ENCODE data around the gene RC3H2. TPM values are rescaled to one million over a fixed set of nuclear protein-coding genes. Genes with fewer than 3 reads are reported as not detected.

Gene RC3H2, protein sequence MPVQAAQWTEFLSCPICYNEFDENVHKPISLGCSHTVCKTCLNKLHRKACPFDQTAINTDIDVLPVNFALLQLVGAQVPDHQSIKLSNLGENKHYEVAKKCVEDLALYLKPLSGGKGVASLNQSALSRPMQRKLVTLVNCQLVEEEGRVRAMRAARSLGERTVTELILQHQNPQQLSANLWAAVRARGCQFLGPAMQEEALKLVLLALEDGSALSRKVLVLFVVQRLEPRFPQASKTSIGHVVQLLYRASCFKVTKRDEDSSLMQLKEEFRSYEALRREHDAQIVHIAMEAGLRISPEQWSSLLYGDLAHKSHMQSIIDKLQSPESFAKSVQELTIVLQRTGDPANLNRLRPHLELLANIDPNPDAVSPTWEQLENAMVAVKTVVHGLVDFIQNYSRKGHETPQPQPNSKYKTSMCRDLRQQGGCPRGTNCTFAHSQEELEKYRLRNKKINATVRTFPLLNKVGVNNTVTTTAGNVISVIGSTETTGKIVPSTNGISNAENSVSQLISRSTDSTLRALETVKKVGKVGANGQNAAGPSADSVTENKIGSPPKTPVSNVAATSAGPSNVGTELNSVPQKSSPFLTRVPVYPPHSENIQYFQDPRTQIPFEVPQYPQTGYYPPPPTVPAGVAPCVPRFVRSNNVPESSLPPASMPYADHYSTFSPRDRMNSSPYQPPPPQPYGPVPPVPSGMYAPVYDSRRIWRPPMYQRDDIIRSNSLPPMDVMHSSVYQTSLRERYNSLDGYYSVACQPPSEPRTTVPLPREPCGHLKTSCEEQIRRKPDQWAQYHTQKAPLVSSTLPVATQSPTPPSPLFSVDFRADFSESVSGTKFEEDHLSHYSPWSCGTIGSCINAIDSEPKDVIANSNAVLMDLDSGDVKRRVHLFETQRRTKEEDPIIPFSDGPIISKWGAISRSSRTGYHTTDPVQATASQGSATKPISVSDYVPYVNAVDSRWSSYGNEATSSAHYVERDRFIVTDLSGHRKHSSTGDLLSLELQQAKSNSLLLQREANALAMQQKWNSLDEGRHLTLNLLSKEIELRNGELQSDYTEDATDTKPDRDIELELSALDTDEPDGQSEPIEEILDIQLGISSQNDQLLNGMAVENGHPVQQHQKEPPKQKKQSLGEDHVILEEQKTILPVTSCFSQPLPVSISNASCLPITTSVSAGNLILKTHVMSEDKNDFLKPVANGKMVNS
- 47.3 TPM for total RNA-seq
- long read RNA-seq, transcript RC3H2-202 (21 exons, 3,991 nt) = major isoform, 11 of 34 reads
- long read RNA-seq, transcript RC3H2-205 (18 exons, 3,623 nt) = minor isoform, 5 of 34 reads
- long read RNA-seq, partial matches to known transcripts = 5 of 34 reads
- long read RNA-seq, other reads (novel, unspliced or antisense) = 13 of 34 reads

DNA sequence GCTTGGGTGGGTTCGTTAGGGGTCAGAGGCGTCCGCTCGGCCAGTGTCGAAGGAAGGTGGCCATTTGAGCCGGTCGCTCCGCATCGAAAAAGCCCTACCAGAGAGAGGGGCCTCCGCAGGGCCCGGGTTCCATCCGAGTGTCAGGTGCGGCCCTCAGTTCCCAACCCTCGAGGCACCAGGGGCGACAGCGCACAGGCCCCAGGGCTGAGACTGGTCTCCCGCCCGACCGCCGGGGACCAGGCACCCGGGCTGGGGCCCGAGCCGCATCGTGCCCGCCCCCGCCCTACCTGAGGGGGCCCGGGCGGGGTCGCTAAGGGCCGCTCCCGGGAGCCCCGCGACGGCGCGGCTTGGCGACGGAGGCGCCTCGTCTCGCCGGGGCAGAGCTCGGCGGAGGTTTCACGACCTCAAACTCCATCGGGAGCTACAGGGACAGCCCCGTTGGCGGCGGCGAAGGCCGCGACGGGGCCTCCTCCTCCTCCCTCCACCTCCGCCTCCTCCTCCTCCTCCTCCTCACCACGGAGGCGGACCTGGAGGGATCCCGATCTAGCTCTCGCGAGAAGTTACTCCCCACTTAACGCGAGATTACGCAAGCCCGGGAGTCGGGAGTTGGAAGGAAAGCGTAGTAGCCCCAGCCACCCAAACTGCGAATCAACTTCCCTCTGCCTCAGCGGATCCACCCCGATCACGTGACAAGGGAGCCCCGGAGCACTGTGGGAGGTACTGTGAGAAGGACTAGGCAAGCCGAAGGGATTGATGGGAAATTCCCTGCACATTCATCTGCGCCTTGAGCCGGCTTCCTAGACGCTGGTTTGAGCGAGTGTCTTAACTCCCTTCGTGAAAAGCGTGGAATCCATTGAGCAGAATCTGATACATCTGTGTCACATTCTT lies at the start of gene RC3H2:
Gene RC3H2, minus strand, starts transcription at position 537 of the 888 bp plus-strand sequence. CDS start 7,850 bp downstream, outside the sequence.
- intact Hi-C loops (cut with DNase I) = loop anchor here (2.0 kb wide), 1 partner anchor 36 kb away; the partner anchor contains the start of gene RABGAP1
- peak; percentile 100 for DNase-seq (ENCODE audit: low spot score)

DNA sequence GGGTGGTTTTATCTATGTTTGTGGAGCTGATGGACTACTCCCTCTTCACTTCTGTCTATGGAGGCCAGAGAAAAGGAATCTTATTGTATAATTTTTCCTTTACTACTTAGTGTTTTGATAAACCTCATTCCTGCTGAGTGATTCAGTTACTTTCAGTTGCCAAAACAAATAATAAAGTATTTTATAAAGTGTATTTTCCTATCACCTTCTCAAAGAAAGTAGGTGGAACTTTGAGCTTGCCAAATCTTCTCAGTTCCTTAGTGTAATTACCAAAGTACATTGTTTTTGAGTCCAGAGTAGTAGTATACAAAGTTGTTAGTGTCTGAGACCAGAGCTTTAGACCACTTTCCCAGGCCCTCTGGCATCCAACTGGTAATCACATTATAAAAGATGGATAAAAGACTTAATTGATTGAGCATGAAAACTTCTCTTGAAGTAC lies 49.1 kb upstream of the RC3H2 start:
- no peak for DNase-seq (ENCODE audit: low spot score)
- intact Hi-C loops (cut with DNase I) = no loop called here

DNA sequence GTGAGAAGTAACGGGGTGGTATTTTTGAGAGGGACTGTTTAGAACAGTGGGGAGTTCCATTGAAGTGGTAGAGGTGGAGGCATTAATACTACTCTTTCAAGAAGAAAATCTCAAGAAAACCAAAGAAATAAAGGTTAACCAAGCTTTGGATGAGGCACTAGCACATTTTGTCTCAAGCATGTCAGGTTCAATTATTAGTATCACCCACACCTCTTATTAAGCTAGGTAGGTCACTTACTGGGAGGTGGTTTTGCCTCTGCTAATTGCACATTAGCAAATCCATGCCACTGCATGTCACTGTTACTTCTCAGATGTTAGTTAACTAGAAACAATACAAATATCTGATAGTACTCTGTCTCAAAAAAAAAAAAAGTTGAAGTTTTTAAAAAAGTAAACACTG lies 45.9 kb upstream of the RC3H2 start:
- no peak for DNase-seq (ENCODE audit: low spot score)
- intact Hi-C loops (cut with DNase I) = no loop called here

DNA sequence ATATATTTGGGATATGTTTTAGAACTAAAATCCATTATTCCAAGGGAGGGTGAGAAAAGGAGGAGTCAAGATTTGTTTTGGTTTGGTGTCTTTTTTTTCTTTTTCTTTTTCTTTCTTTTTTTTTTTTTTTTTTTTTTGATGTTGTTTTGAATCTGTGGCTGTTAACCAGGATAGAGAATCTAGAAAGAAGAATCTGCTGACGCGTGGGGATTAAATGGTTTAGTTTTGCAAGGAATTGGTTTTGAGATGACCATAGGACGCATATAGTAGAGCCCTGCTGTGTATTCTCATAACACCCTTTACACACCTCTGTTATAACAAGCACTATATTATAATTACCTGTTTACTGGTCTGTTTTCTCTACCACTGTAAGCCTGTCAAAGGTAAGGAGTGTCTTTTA lies 45.1 kb upstream of the RC3H2 start:
- intact Hi-C loops (cut with DNase I) = no loop called here
- no peak for DNase-seq (ENCODE audit: low spot score)

DNA sequence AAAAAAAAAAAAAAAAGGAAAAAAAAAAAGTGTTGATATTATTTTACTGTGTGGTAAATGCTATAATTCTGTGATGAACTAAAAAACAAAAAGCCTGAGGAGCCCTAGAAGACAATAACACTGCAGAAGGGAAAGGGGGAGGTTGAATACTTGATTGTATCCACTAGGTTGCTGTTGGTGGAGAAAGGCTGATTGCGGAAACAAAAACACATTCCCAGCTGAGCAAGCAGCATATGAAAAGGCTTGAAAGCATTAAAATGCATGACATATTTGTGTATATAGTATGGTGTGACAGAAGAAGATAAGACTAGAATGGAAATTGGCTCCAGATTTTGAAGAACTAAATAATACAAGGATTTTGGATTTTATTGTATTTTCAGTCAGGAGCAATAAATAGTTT lies 44.5 kb upstream of the RC3H2 start:
- intact Hi-C loops (cut with DNase I) = no loop called here
- DNase-seq (ENCODE audit: low spot score) = no peak

DNA sequence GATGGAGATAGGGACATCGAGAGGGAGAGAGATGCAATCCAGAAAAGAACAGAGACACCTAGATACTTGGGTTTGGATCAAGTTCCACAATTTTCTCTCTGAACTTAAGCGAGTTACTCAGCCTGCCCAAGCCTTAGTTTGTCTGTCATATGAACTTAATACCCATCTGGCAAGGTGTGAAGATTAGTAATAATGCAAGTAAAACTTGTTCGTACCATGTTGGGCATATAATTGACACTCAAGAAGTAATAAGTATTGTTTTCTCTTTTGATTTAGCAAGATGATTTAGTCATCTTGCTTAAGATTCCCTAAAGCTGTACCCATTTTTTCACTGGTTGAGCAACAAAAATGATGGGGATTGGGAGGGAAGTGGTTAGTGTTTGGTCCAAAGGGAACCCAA lies 43.2 kb upstream of the RC3H2 start:
- DNase-seq (ENCODE audit: low spot score) = no peak
- intact Hi-C loops (cut with DNase I) = no loop called here

DNA sequence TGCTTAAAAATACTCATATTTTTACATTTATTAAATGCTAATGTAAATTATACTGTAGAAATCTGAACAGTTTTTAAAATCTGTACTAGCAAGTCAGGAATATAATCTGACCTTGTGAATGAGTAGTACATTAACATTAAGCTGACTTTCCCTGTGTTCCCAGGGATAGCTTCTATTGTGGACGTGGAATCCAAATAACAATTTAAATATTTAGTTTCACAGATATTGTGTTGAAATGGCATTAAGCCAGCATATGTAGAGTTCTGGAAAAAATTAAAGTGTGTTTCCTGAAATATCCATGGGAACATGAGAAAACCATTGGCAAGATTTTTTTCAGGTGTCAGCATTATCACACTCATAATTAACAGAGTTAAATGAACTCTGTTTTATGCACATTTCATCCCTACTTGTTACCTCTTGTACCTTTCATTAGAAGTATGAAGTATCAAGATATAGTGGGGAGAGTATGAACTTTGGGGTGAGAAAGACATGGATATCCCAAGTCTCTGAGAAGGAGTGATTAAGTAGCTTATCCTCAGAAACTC lies 41.4 kb upstream of the RC3H2 start:
- DNase-seq (ENCODE audit: low spot score) = no peak
- intact Hi-C loops (cut with DNase I) = no loop called here

DNA sequence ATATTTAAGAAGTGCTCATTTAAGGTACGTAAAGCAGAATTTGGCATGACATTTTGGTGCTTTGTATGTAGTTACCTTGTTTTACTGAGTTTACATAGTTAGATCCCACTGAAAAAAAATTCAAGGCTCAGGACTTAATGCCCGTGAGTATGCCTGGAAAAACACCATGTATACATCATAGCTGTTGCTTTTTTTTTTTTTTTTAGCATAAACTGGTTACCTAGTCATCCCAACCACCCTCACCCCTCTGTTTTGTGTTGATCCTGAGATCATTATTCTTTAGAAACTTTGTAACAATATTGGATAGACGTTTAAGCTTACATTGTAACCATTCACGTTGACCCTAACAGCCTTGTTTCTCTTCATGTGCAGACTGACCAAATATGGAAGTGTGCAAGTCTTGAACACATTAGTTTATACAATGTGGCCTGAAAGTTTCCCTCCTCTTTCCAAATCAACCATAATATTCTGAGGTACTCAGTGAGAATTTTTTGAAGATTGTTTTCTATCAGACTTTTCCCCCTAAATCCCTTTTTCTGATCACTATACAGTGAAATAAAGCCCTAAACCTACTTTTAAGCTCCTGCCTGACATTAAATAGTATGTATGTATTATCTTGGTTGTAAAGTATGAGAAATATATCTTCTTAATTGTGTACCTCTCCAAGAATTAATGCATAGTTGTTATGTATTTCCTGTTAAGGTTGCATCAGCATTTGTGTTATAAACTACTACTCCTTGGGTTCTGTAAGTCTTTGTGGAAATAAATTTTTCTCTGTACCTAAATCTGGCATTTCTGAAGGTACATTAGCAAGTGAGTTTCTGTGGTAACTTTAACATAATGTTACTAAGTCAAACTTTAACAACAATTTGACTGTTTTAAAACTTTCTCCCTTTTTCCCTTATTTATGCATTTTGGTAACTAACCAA lies 40.1 kb upstream of the RC3H2 start:
- intact Hi-C loops (cut with DNase I) = no loop called here

DNA sequence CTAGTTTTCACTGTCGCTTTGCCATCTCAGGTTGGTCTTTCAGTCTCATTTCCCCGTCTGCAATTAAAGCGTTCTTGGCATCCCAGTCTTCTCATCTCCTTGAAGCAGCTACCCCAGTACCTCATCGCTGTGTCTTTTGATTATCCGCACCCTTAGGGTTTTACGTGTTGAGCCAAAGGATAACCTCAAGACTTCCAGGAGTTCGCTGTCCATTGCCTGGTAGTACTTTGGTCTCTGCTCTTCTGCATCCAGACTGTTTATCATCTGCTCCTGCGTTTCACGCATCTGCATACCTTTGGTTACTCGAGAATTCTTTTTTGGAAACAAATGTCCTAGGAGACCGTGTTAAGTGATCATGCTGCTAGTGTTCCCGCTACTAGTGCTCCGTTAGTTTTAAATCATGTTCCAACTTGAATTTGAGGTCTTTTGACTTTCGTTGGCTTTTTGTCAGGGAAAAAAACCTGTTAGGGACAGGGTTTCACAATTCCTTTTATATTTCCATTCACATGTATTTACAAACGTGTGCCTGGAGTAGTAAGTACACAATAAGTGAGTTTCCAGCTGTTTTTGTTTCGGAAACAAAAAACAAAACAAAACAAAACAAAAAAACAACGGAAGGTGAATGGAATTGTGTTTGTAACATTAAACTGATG lies 36.5 kb upstream of the RC3H2 start:
- intact Hi-C loops (cut with DNase I) = loop anchor here (2.0 kb wide), 1 partner anchor 37 kb away; the partner anchor contains the start of gene RC3H2
- no peak for DNase-seq (ENCODE audit: low spot score)

More for the DNA sequence above, 40.1 kb upstream of the RC3H2 start:
- no peak for DNase-seq (ENCODE audit: low spot score)

DNA sequence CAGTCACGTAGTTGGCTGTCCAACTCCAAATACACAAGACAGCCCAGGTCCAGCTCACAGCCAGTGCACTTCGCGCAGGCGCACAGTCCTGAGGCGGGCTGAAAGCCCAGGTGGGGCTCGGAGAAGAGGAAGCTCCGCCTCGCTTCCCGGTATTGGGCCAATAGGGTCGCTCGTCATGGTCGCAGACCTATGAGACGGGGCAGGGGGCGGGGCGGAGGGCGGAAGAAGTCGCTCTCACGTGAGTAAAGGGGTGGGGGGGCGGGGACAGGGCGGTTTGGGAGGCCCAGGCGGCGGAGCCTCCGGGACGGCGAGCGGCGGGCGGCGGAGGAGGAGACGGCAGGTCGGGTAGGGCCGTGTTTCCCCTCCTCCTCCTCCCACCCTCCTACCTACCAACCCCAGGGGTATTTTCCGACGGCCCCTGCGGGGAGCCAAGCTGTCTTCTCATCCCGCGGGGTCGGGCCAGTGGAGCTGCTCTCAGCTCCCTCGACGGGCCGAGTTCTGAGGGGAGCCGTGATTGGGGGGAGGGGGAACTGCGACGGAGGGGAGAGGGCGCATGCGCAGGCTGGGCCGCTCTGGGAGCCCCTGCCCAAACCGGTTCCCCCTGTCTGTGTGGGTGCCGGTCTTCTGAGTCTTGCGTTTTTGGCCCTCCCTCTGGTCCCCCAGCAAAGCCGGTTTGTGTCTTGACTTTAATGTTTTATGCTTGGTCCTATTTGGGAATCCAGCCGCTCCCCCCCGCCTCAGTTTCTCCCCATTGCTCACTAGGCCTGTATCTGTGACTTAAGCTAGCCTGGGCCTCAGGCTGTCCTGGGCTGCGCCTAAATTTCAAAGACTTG lies 35.8 kb upstream of the RC3H2 start, which contains the start of gene RABGAP1:
Gene RABGAP1, plus strand, starts transcription at position 272 of the 833 bp plus-strand sequence. CDS start 16,040 bp downstream, outside the sequence.
- intact Hi-C loops (cut with DNase I) = loop anchor here (2.0 kb wide), 1 partner anchor 36 kb away; the partner anchor contains the start of gene RC3H2
- peak; percentile 100 for DNase-seq (ENCODE audit: low spot score)

DNA sequence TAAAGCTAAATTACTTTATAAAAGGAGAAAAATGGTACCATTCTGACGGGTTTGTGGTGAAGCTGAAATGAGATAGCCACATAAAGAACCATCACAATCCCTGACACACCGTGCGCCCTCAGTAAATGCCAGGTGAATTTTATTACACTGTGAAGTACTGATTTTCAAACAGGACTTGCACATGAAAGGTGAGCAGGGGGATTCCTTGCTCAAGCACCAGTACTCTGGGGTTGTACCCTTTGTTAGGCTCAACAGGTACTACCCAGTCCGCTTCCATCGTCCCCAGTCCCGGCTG lies 35.2 kb upstream of the RC3H2 start:
- DNase-seq (ENCODE audit: low spot score) = no peak
- intact Hi-C loops (cut with DNase I) = loop anchor here (2.0 kb wide), 1 partner anchor 36 kb away; the partner anchor contains the start of gene RC3H2

DNA sequence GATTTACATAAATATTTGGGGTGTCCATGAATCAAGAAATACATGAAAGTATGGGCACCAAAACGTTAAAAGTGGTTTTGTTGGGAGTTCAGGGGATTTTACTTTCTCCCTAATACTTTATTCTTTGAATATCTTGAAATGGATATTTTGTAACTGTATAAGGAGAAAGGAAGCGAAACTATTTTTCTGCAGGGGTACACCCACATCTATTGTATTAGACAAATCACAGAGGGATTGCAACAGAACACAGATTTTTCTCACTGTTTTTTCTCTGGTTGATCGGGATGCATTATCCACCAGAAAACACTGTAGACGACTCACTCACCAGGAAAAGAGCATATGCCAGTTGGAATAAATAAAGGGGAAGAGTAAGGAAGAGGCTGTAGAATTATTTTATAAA lies 34.4 kb upstream of the RC3H2 start:
- DNase-seq (ENCODE audit: low spot score) = no peak
- intact Hi-C loops (cut with DNase I) = no loop called here

DNA sequence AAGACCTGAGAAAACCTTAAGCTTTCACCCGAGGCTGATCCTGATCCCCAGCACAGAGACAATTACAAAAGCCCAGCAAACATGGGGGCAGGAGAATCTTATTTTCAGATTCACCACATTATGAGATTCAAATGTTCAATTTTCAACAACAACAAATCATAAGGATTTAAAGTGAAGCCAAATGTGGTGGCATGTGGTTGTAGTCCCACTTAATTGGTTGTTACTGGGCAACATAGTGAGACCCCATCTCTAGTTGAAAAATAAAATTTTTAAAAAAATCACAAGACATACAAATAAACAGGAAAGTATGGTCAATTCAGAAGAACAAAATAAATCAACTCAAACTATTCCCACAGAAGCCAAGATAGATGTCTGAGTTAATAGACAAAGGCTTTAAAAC lies 31.7 kb upstream of the RC3H2 start:
- intact Hi-C loops (cut with DNase I) = no loop called here
- DNase-seq (ENCODE audit: low spot score) = no peak

DNA sequence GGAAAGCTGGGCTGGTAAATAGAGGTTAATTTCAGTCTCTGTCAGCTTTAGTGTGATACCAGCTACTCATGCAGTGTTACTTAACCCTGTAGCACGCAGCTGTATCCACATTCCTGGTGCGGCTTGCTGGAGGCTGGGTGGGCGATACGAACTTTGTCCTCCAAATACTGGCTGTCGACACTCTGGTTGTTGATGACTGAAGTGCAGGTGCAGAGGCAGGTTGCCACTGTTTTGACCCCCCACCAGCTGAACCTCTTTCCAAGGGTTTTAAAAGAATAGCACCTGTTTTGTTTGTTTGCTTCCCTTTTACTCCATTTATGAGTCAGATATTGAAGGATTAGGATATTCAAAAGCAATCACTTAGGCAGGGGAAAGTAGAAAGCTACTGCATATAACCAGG lies 31.3 kb upstream of the RC3H2 start:
- intact Hi-C loops (cut with DNase I) = no loop called here
- no peak for DNase-seq (ENCODE audit: low spot score)

DNA sequence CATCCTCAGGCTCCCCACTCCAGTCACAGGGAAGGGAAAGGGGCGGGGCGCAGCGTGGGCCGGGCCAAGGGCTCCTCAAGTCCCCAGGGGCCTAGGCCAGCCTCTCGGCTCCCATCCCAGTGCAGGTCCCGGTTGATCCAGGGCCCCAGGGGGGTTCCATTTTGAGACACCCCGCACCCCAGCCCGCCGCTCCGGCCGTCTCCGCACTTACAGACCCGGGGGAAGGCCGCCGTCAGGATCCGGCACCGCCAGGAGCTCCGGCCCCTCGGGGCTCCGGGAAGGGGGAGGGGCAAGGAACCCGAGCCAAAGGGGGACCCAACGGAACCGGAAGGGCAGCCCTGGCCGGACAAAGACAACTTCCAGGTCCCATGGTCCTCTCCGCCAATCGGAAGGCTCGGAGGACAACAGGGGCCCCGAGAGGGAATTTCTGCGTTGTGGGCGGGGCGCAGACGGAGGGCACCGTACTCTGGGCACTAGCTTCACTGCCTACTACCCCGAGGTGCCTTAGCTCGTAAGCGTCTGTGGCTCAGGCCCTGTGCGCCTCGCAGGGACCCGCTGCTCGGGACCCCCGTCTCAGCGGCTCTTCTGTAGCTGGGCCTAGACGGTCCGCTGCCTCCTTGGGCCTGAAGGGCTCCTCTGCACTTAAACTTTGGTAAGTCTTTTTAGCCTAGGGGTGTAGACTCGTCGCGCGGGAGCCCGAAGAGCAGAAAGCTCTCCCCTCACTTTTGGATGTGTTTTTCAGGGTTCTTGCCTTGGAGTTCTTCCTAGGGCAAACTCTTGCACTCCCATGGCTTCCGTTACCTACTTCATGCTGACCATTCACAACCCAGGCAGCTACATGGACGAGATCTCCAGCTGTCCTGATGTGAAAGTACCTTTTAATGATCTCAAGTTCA lies 26.3 kb upstream of the RC3H2 start, which contains the start of gene ZBTB26:
Gene ZBTB26, minus strand, starts transcription at position 287 of the 896 bp plus-strand sequence. CDS start 11,578 bp downstream, outside the sequence.
- intact Hi-C loops (cut with DNase I) = loop anchor here (2.0 kb wide), 1 partner anchor 19 kb away; the partner anchor contains the start of gene ZBTB6
- peak; percentile 98 for DNase-seq (ENCODE audit: low spot score)
